PC-9 (cell line): ENCODE data around the gene PRRG2. TPM values are rescaled to one million over a fixed set of nuclear protein-coding genes. Genes with fewer than 3 reads are reported as not detected.

Source experiments
- BruUV-seq: library from RNA; stranded (reverse); fragments of 400-500 nt; replicated peaks from 2 replicates; lab custom pipeline; 2021; lab: Mats Ljungman, UMichigan
- CTCF ChIA-PET: fragments of 300-600 bp; sonication (Branson Sonifier 250); formaldehyde crosslinking; loops from one replicate; lab custom pipeline; 2022; ENCODE audit warnings: antibody characterized with exemption; lab: Charles Lee
- POLR2A ChIA-PET: fragments of 300-600 bp; sonication (Branson Sonifier 250); formaldehyde crosslinking; loops from one replicate; lab custom pipeline; 2022; ENCODE audit warnings: antibody characterized with exemption; ENCODE audit not compliant: unreplicated experiment; lab: Charles Lee
- DNase-seq, 2 experiments: peaks; one replicate each; pipeline versions ENCODE4 v3.0.0 to v3.0.0-alpha.2; 2015 to 2022; ENCODE audit warnings: mixed read lengths in 1 of 2
- H2AFZ ChIP-seq: fragments of 200-600 bp; sonication (generic); 2 replicates; pipeline ENCODE4 v1.8.1; 2017; ENCODE audit warnings: antibody characterized with exemption
- H3F3A ChIP-seq: fragments of 200-600 bp; sonication (generic); 2 replicates; pipeline ENCODE4 v1.8.1; 2017; ENCODE audit warnings: antibody characterized with exemption, mild to moderate bottlenecking, low read depth; ENCODE audit not compliant: insufficient read depth
- H3K27ac ChIP-seq: fragments of 200-600 bp; sonication (generic); 2 replicates; pipeline ENCODE4 v1.6.1; 2016; ENCODE audit warnings: mixed run types
- H3K27me3 ChIP-seq: fragments of 200-600 bp; sonication (generic); 2 replicates; pipeline ENCODE4 v1.6.1; 2016; ENCODE audit warnings: low read depth, mixed run types; ENCODE audit not compliant: insufficient read depth
- H3K36me3 ChIP-seq: fragments of 200-600 bp; sonication (generic); 2 replicates; pipeline ENCODE4 v1.6.1; 2016; ENCODE audit warnings: low read depth, mixed run types
- H3K4me1 ChIP-seq: fragments of 200-600 bp; sonication (generic); replicated peaks from 2 replicates; pipeline ENCODE4 v1.6.1; 2016; ENCODE audit warnings: mixed run types; ENCODE audit not compliant: insufficient read depth
- H3K4me2 ChIP-seq: fragments of 200-600 bp; sonication (generic); 2 replicates; pipeline ENCODE4 v1.6.1; 2017; ENCODE audit warnings: mixed run types
- H3K4me3 ChIP-seq: fragments of 200-600 bp; sonication (generic); 2 replicates; pipeline ENCODE4 v1.6.1; 2016; ENCODE audit warnings: mixed run types
- H3K79me2 ChIP-seq: fragments of 200-600 bp; sonication (generic); 2 replicates; pipeline ENCODE4 v1.6.1; 2017; ENCODE audit warnings: low read depth, mixed run types
- H3K9me2 ChIP-seq: fragments of 200-600 bp; sonication (generic); 2 replicates; pipeline ENCODE4 v1.8.1; 2017; ENCODE audit warnings: mild to moderate bottlenecking; ENCODE audit not compliant: insufficient read depth
- H3K9me3 ChIP-seq: fragments of 200-600 bp; sonication (generic); 2 replicates; pipeline ENCODE4 v1.8.1; 2016; ENCODE audit warnings: low read depth; ENCODE audit not compliant: insufficient read depth
- H4K20me1 ChIP-seq: fragments of 200-600 bp; sonication (generic); 2 replicates; pipeline ENCODE4 v1.8.1; 2017; ENCODE audit not compliant: insufficient read depth
- EZH2 ChIP-seq: fragments of 200-600 bp; sonication (generic); IDR thresholded peaks from 2 replicates; pipeline ENCODE4 v1.8.0; 2017; ENCODE audit warnings: antibody characterized with exemption, low read depth
- intact Hi-C: fragments of 100-400 bp; cut with micrococcal nuclease; formaldehyde crosslinking; loops from one replicate; pipeline ENCODE4 v1.10.0; 2022; ENCODE audit not compliant: unreplicated experiment
- total RNA-seq: library from RNA; stranded (reverse); gene quantifications from 2 replicates; pipeline ENCODE4 v1.2.3, GENCODE V29; 2021
- TF ChIP-seq, protein P1 (sequence below): fragments of 200-600 bp; sonication (generic); conservative IDR thresholded peaks from 2 replicates; pipeline ENCODE4 v1.6.1; 2017; ENCODE audit warnings: mixed run types, antibody characterized with exemption, mild to moderate bottlenecking, moderate library complexity

The PRRG2 gene
- total RNA-seq, 1 experiment from 2014 or later, result 16.2 TPM

DNA sequence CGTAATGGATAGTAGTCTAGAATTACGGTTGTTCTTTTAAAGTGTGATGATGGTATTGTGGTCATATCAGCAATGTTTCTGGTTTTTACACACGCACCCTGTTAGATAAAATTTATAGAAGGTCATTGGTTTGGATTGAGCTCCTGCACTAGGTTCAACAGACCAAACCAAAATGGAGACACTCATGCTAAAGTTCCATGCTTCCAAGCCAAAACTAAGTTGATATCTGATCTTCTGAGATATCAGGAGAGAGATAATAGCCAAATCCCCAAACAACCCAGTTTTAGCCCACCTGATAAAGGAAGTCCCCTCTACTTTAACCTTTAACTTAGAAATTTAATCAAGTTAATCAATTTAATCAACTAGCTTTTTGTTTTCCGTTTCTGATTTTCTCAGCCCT is 1.9 kb upstream of the PRRG2 start:
- Histone ChIP-seq H2AFZ (0 out of 2 replicates have a peak overlapping the region, but pooled peaks have one; percentile 1), H3K9me2 (no peaks in the 10 kb centered on the region), H3K36me3 (no peaks in the 10 kb centered on the region), H3K27me3 (no peaks in the 10 kb centered on the region), H4K20me1 (no peaks in the 10 kb centered on the region), H3K27ac (no peak overlapping the region), H3K4me1 (peaks cover 8% of the 10 kb centered on the region), H3K4me2 (peak overlapping the region; percentile 96), H3K4me3 (peak overlapping the region; percentile 83), H3F3A (peaks cover 11% of the 10 kb centered on the region), H3K9me3 (no peaks in the 10 kb centered on the region), H3K79me2 (peaks cover 45% of the 10 kb centered on the region)
- no peak for DNase-seq
- POLR2A ChIA-PET, result no interaction called here
- TF ChIP-seq, protein P1, sequence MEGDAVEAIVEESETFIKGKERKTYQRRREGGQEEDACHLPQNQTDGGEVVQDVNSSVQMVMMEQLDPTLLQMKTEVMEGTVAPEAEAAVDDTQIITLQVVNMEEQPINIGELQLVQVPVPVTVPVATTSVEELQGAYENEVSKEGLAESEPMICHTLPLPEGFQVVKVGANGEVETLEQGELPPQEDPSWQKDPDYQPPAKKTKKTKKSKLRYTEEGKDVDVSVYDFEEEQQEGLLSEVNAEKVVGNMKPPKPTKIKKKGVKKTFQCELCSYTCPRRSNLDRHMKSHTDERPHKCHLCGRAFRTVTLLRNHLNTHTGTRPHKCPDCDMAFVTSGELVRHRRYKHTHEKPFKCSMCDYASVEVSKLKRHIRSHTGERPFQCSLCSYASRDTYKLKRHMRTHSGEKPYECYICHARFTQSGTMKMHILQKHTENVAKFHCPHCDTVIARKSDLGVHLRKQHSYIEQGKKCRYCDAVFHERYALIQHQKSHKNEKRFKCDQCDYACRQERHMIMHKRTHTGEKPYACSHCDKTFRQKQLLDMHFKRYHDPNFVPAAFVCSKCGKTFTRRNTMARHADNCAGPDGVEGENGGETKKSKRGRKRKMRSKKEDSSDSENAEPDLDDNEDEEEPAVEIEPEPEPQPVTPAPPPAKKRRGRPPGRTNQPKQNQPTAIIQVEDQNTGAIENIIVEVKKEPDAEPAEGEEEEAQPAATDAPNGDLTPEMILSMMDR, result no peak
- no peak for TF ChIP-seq EZH2
- no TSS peak for BruUV-seq
- intact Hi-C loops, result no loop called here
- CTCF ChIA-PET, result no interaction called here

- ChIA-PET POLR2A (interaction anchor here (0.6 to 1.0 kb wide), 4 partner anchors 34 to 84 kb away, joined by 3 to 5 read pairs (median 4); partner anchors contain the start of genes RPS11 and SCAF1), CTCF (interaction anchor here (0.6 to 1.1 kb wide), 2 partner anchors 10 to 52 kb away, joined by 3 to 6 read pairs; partner anchors contain the start of gene RCN3)
- H2AFZ ChIP-seq, result peak overlapping the region; percentile 95
- TF ChIP-seq, protein P1, result no peak
- no peak for TF ChIP-seq EZH2
- H3K36me3 ChIP-seq, result no peaks in the 10 kb centered on the region
- no peaks in the 10 kb centered on the region for H3K9me2 ChIP-seq
- peak in 1 of 2 experiments; percentile 12 for DNase-seq
- no peak overlapping the region for H3K27ac ChIP-seq
- peaks cover 8% of the 10 kb centered on the region for H3K4me1 ChIP-seq
- H3K27me3 ChIP-seq, result no peaks in the 10 kb centered on the region
- peaks cover 42% of the 10 kb centered on the region for H3K79me2 ChIP-seq
- H3K9me3 ChIP-seq, result no peaks in the 10 kb centered on the region
- peak overlapping the region; percentile 96 for H3K4me2 ChIP-seq
- peaks cover 7% of the 10 kb centered on the region; the same call in 1 of the 2 replicates for H3F3A ChIP-seq
- H3K4me3 ChIP-seq, result peak overlapping the region; percentile 83
- H4K20me1 ChIP-seq, result no peaks in the 10 kb centered on the region
- BruUV-seq, result TSS peak; percentile 72
- intact Hi-C loops, result loop anchor here (1.0 to 2.0 kb wide), 2 partner anchors 10 to 61 kb away; partner anchors contain the start of gene RRAS
Measured at GRCh38 chr19:49579947-49580263, 1.2 kb upstream of the PRRG2 start.

DNA sequence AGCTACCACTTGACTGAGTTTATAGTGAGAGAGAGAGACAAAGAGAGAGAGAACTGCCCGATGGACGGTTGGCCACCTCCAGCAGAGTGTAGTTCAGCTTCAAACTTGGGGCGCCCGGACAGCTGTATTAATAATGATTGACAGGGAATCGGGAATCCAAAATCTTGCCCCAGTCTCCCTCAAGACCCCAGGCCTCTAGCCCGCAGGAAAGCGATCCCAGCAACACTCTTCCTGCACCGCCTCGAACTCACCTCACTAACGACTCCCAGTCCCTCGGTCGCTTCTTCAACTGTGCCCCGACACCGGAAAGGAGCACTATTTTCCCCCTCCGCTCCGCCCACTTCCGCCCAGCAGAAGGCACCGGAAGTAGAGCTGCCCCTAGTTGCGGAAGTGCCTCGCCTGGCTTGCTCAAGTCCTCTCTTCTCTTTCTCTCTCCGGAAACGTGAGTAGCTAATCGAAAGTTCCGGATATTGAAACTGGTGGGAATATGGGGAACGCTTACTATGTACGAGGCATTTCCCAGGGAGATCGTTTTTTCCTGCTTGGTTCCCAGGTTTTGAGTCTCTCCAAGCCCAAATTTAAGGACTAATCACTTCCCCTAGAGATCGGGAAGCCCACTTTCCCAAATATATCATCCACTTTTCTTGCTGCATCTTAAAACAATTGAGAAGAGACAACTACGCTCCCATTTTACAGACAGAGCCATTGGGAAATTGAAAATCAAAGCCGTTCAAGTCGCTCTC is 681 bp upstream of the PRRG2 start, which contains the start of gene NOSIP:
Gene NOSIP (minus strand): TSS at position 293 of the 743 bp plus-strand sequence. CDS start 19,865 bp downstream, outside the sequence.
- ChIA-PET POLR2A (interaction anchor here (0.6 to 1.5 kb wide), 8 partner anchors 12 to 602 kb away, joined by 3 to 22 read pairs (median 4); partner anchors contain the start of genes RPS11, RRAS and SCAF1), CTCF (interaction anchor here (0.5 to 1.1 kb wide), 5 partner anchors 10 to 93 kb away, joined by 3 to 6 read pairs (median 4); partner anchors contain the start of genes RCN3 and RRAS)
- no peaks in the 10 kb centered on the region for H3K9me3 ChIP-seq
- H3K9me2 ChIP-seq, result no peaks in the 10 kb centered on the region
- peak within 1 kb of the TSS; percentile 95 for H2AFZ ChIP-seq
- intact Hi-C loops, result loop anchor here (1.0 to 2.0 kb wide), 2 partner anchors 10 to 60 kb away; partner anchors contain the start of gene RRAS
- TF ChIP-seq EZH2, result no peak
- TF ChIP-seq, protein P1, result no peak
- peak; percentile 92 to 94 for DNase-seq
- peaks cover 8% of the 10 kb centered on the region for H3K4me1 ChIP-seq
- no peaks in the 10 kb centered on the region for H3K36me3 ChIP-seq
- H3F3A ChIP-seq, result peaks cover 11% of the 10 kb centered on the region; the same call in 1 of the 2 replicates
- H3K27me3 ChIP-seq, result no peaks in the 10 kb centered on the region
- H3K4me2 ChIP-seq, result peak within 1 kb of the TSS; percentile 96
- peak within 1 kb of the TSS; percentile 52 for H3K27ac ChIP-seq
- H4K20me1 ChIP-seq, result no peaks in the 10 kb centered on the region
- peak within 1 kb of the TSS; percentile 83 for H3K4me3 ChIP-seq
- peaks cover 42% of the 10 kb centered on the region for H3K79me2 ChIP-seq
- no TSS peak for BruUV-seq
